Gastroesophageal sphincter (tissue), 4 donors: ENCODE measurements around the gene TAF9B. TPM values are rescaled to one million over a fixed set of nuclear protein-coding genes. Genes with fewer than 3 reads are reported as not detected.
"Not testable (repeated sequence)": the region's sequence is repeated elsewhere in the genome, so short reads cannot be mapped to it uniquely, and the experiment has no call there.

ENCODE experiments used
- ATAC-seq: fragments of 150-250 bp; one replicate; pipeline ENCODE4 v1.9.1; 2016; ENCODE audit warnings: mild to moderate bottlenecking, moderate library complexity
- H3K27ac ChIP-seq, 4 donors: fragments of 200-600 bp; sonication (generic) in 3 of 4; 1 replicate in 3 of 4; 2 replicates in 1 of 4; pipeline ENCODE4 v1.5.1; 2016 to 2019
- H3K27me3 ChIP-seq: fragments of 200-600 bp; sonication (generic); one replicate; pipeline ENCODE4 v1.5.1; 2019
- H3K36me3 ChIP-seq, 2 donors: fragments of 200-600 bp; sonication (generic); one replicate each; pipeline ENCODE4 v1.5.1; 2019; ENCODE audit warnings: control low read depth in 1 of 2
- H3K4me1 ChIP-seq, 3 donors: fragments of 200-600 bp; sonication (generic); 1 replicate in 2 of 3; 2 replicates in 1 of 3; pipeline ENCODE4 v1.5.1; 2016 to 2019; ENCODE audit warnings: control low read depth in 2 of 3
- H3K4me3 ChIP-seq, 2 donors: fragments of 200-600 bp; sonication (generic); one replicate each; pipeline ENCODE4 v1.5.1; 2019; ENCODE audit warnings: mild to moderate bottlenecking in 1 of 2, moderate library complexity in 1 of 2
- H3K9me3 ChIP-seq, 3 donors: fragments of 200-600 bp; sonication (generic); one replicate each; pipeline ENCODE4 v1.5.1; 2017 to 2019; ENCODE audit warnings: control low read depth in 2 of 3
- EP300 ChIP-seq: sonication (generic); formaldehyde crosslinking; IDR thresholded peaks from one replicate; pipeline ENCODE4 v1.6.1; 2017; ENCODE audit warnings: antibody characterized with exemption, mild to moderate bottlenecking
- POLR2A ChIP-seq, 2 donors: fragments of 450-650 bp; IDR thresholded peaks; one replicate each; pipeline ENCODE4 v1.6.1; 2017; ENCODE audit warnings: antibody characterized with exemption in 2 of 2, mild to moderate bottlenecking in 2 of 2, moderate library complexity in 1 of 2
- POLR2AphosphoS5 ChIP-seq: sonication (generic); formaldehyde crosslinking; IDR thresholded peaks from one replicate; pipeline ENCODE4 v1.6.1; 2017; ENCODE audit warnings: antibody characterized with exemption
- WGBS, 2 donors: methylation state at CpG; one replicate each; pipeline ENCODE4 v1.1.5; 2018; ENCODE audit warnings: low coverage in 1 of 2; 5-methylcytosine and 5-hydroxymethylcytosine counted together
- total RNA-seq, 4 donors: library from RNA; depleted of rRNA; stranded (reverse); fragments of >200 nt; gene quantifications; one replicate each; pipeline ENCODE4 v1.1.0, GENCODE V29; 2016
- TF ChIP-seq, protein P1 (sequence below), 4 experiments: fragments of 200-600 bp in 2 of 4; fragments of 450-650 bp in 2 of 4; sonication (generic) in 1 of 4; IDR thresholded peaks; one replicate each; pipeline ENCODE4 v1.5.1; 2017 to 2019; ENCODE audit warnings: antibody characterized with exemption in 4 of 4, mild to moderate bottlenecking in 2 of 4, moderate library complexity in 2 of 4

The TAF9B gene
- total RNA-seq, 4 donors from 2014 or later: 47.3 to 101 (median 62.5) TPM

DNA sequence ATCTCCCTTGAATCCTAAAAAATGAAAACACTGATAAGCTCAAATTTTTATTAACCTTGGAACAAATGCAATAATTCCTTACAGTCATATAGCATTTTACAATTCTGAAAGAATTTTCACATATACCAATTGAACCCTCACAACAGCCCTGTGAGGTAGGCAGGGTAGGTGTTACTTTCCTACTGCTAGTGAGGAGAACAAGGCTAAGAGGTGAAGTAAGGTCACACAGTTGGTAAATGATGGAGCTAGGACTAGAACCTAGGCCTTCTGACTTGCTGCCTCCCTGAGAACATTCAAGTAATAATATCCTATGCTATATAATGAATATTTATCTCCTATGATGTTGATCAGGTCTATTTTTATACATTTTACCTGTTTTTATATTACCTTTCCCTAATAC lies 9.7 kb downstream of the TAF9B start:
- H3K27me3 ChIP-seq: no peaks in the 10 kb centered on the region
- H3K36me3 ChIP-seq: peaks cover 0 to 51% of the 10 kb centered on the region in 2 donors
- ATAC-seq: no peak
- H3K27ac ChIP-seq: no peak overlapping the region
- TF ChIP-seq EP300 (no peak), POLR2A (IDR thresholded peaks at IDR 0.05) (no peak), POLR2AphosphoS5 (no peak)
- TF ChIP-seq, protein P1, sequence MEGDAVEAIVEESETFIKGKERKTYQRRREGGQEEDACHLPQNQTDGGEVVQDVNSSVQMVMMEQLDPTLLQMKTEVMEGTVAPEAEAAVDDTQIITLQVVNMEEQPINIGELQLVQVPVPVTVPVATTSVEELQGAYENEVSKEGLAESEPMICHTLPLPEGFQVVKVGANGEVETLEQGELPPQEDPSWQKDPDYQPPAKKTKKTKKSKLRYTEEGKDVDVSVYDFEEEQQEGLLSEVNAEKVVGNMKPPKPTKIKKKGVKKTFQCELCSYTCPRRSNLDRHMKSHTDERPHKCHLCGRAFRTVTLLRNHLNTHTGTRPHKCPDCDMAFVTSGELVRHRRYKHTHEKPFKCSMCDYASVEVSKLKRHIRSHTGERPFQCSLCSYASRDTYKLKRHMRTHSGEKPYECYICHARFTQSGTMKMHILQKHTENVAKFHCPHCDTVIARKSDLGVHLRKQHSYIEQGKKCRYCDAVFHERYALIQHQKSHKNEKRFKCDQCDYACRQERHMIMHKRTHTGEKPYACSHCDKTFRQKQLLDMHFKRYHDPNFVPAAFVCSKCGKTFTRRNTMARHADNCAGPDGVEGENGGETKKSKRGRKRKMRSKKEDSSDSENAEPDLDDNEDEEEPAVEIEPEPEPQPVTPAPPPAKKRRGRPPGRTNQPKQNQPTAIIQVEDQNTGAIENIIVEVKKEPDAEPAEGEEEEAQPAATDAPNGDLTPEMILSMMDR (IDR thresholded peaks at IDR 0.05): no peak
- no peak overlapping the region for H3K4me3 ChIP-seq
- peaks cover 0 to 5% (median 0%) of the 10 kb centered on the region in 3 donors for H3K4me1 ChIP-seq
- no peaks in the 10 kb centered on the region for H3K9me3 ChIP-seq

GRCh38 chrX:78125781-78126180 lies 13.7 kb downstream of the TAF9B start:
- not testable (repeated sequence) for H3K4me1 ChIP-seq
- H3K36me3 ChIP-seq: peaks cover 0 to 82% of the 10 kb centered on the region in 2 donors

GRCh38 chrX:78125148-78125547 lies 14.3 kb downstream of the TAF9B start:
- peaks cover 0 to 88% of the 10 kb centered on the region in 2 donors for H3K36me3 ChIP-seq
- no CpG with 5 or more reads among the region's 1 CpG for WGBS, 2 donors
- no peaks in the 10 kb centered on the region for H3K9me3 ChIP-seq
- H3K27ac ChIP-seq: peak overlapping the region in 1 of 4 donors; percentile 31
- H3K4me1 ChIP-seq: no peaks in the 10 kb centered on the region
- no peak overlapping the region for H3K4me3 ChIP-seq
- ATAC-seq: no peak
- TF ChIP-seq EP300: no peak
- no peak for TF ChIP-seq POLR2AphosphoS5
- TF ChIP-seq POLR2A (IDR thresholded peaks at IDR 0.05): no peak
- TF ChIP-seq, protein P1 (IDR thresholded peaks at IDR 0.05): no peak
- H3K27me3 ChIP-seq: no peaks in the 10 kb centered on the region

More at GRCh38 chrX:78125781-78126180, 13.7 kb downstream of the TAF9B start:
- not testable (repeated sequence) for H3K4me3 ChIP-seq, H3K9me3 ChIP-seq, ATAC-seq, H3K27ac ChIP-seq, H3K27me3 ChIP-seq

DNA sequence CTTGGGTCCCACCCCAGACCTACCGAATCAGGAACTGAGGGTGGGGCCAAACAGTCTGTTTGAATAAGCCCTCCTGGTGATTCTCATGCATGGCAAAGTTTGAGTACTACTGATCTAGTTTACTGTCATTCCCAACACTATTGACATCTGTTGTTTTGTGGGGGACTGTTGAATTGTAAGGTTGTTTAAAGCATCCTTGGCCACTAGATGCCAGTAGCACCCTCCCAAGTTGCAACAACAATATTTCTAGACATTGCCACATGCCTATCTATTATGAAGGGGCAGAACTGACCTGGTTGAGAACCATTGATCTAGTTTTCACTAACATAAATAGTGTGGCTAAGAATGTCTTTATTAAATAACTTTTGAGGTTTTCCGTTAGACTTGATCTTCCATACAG lies 15.1 kb downstream of the TAF9B start:
- Histone ChIP-seq H3K4me1 (no peaks in the 10 kb centered on the region), H3K36me3 (peaks cover 0 to 91% of the 10 kb centered on the region in 2 donors), H3K9me3 (no peaks in the 10 kb centered on the region), H3K27me3 (no peaks in the 10 kb centered on the region), H3K4me3 (no peak overlapping the region), H3K27ac (no peak overlapping the region)
- TF ChIP-seq POLR2A (IDR thresholded peaks at IDR 0.05): no peak
- TF ChIP-seq, protein P1 (IDR thresholded peaks at IDR 0.05): peak in 1 of 4 experiments; percentile 6
- no peak for TF ChIP-seq POLR2AphosphoS5
- TF ChIP-seq EP300: no peak
- WGBS, 2 donors: 51 to 82% methylated on average over 2 of the region's 2 CpGs
- ATAC-seq: no peak

DNA sequence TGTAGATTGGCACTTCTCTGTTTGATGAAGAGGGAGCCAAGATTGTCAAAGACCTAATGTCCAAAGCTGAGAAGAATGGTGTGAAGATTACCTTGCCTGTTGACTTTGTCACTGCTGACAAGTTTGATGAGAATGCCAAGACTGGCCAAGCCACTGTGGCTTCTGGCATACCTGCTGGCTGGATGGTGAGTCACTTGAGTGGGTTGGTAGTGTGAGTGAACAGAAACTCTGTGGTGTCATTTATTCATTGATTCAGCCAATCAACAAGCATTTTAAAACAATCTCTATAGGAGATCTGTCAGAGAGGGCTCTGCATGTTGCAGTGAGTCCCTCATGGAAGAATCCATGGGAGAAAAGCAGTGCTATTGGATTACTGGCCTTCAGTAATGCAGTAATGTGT lies 16.3 kb downstream of the TAF9B start:
- ATAC-seq: no peak

More for the DNA sequence above, 16.3 kb downstream of the TAF9B start:
- Histone ChIP-seq H3K4me1 (no peaks in the 10 kb centered on the region), H3K4me3 (no peak overlapping the region), H3K27me3 (no peaks in the 10 kb centered on the region), H3K9me3 (no peaks in the 10 kb centered on the region), H3K36me3 (peaks cover 3 to 91% of the 10 kb centered on the region in 2 donors), H3K27ac (no peak overlapping the region)
- TF ChIP-seq, protein P1 (IDR thresholded peaks at IDR 0.05): no peak
- TF ChIP-seq POLR2A (IDR thresholded peaks at IDR 0.05) (no peak), POLR2AphosphoS5 (no peak), EP300 (no peak)
